Stimulated activated CD4-positive, alpha-beta T cell treated with anti-CD3 and anti-CD28 coated beads, Interleukin-4, amount 100 ng/mL, for 4 hours (primary cell): ENCODE data around the gene SHISAL2B.
"Not testable (repeated sequence)": the region's sequence is repeated elsewhere in the genome, so short reads cannot be mapped to it uniquely, and the experiment has no call there.

Source experiments
- DNase-seq, 2 experiments: peaks; one replicate each; pipeline ENCODE4 v3.0.0-alpha.2; 2020

The SHISAL2B gene

DNA sequence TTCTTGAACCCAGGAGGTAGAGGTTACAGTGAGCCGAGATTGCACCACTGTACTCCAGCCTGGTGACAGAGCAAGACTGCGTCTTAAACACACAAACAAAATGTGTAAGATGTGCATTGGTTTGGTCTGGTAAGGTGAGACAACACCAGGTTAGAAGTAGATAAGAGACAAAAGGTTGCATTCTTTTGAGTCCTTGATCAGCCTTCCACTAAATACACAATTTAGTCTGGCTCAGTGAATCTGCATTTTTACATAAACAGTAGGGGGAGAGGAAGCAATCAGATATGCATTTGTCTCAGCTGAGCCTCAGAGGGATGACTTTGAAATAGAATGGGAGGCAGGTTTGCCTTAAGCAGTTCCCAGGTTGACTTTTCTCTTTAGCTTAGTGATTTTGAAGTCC, 15.8 kb downstream of the SHISAL2B start:
- not testable (repeated sequence) for DNase-seq

DNA sequence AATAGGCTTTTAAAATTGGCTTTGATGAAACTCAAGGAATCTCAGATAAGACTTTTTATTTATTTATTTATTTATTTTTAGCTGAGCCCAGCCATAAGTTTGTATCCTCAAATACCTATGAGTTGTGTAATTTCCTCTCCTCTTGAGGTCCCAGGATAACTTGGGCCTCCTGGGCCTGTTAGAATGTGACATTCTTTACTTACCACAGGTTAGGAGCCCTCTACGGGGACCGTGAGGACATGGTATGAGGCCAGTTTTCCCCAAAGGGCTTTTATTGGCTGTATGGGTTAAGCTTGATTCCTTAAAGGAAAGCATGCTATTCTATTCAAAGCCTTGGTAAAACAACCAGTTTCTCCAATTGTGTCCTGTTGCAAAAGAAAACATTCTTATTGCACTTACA, 16.9 kb downstream of the SHISAL2B start:
- no peak for DNase-seq

DNA sequence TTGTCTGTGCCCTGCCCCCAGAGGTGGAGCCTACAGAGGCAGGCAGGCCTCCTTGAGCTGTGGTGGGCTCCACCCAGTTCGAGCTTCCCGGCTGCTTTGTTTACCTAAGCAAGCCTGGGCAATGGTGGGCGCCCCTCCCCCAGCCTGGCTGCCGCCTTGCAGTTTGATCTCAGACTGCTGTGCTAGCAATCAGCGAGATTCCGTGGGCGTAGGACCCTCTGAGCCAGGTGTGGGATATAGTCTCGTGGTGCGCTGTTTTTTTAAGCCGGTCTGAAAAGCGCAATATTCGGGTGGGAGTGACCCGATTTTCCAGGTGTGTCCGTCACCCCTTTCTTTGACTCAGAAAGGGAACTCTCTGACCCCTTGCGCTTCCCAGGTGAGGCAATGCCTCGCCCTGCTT, 24.2 kb downstream of the SHISAL2B start:
- not testable (repeated sequence) for DNase-seq

GRCh38 chr5:64722588-64722987, 32.3 kb downstream of the SHISAL2B start:
- no peak for DNase-seq

- DNase-seq: no peak
Observed at GRCh38 chr5:64727150-64727549, 36.8 kb downstream of the SHISAL2B start.

DNA sequence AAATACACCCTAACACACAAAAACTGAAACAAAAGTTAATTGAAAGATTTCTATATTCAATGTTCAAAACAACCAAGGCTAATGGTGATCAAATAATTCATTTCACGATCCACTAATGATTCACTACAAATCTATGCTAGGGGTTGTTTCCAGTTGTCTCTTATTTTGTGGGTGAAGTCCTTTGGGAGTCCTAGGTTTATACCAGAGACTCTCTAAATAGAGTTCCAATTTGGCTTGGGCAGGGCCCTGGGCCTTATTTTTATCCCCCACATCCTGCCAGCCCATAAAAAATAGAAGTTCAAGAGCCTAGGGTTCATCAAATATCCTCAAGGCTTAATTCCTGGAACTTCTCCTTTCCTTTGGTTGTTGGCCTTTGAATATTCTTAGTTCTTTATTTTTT, 52.1 kb downstream of the SHISAL2B start:
- DNase-seq: no peak

GRCh38 chr5:64742821-64743220, 52.5 kb downstream of the SHISAL2B start:
- DNase-seq: no peak

- DNase-seq: no peak
Observed at GRCh38 chr5:64744914-64745313, 54.6 kb downstream of the SHISAL2B start.

GRCh38 chr5:64746446-64746845, 56.1 kb downstream of the SHISAL2B start:
- DNase-seq: no peak

DNA sequence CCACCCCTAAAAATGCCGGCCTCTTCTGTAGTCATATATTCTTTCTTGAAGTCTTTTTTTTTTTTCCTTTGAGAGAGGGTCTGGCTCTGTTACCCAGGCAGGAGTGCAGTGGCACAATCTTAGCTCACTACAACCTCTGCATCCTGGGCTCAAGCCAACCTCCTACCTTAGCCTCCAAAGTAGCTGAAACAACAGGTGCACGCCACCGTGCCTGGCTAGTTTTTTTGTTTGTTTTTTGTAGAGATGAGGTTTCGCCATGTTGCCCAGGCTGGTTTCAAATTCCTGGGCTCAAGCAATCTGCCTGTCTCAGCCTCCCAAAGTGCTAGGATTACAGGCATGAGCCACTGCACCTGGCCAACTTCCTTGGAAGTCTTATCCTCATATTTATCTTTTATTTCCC, 59.1 kb downstream of the SHISAL2B start:
- no peak for DNase-seq

- no peak for DNase-seq
Observed at GRCh38 chr5:64754066-64754465, 63.8 kb downstream of the SHISAL2B start.

- no peak for DNase-seq
Observed at GRCh38 chr5:64758901-64759300, 68.6 kb downstream of the SHISAL2B start.

DNA sequence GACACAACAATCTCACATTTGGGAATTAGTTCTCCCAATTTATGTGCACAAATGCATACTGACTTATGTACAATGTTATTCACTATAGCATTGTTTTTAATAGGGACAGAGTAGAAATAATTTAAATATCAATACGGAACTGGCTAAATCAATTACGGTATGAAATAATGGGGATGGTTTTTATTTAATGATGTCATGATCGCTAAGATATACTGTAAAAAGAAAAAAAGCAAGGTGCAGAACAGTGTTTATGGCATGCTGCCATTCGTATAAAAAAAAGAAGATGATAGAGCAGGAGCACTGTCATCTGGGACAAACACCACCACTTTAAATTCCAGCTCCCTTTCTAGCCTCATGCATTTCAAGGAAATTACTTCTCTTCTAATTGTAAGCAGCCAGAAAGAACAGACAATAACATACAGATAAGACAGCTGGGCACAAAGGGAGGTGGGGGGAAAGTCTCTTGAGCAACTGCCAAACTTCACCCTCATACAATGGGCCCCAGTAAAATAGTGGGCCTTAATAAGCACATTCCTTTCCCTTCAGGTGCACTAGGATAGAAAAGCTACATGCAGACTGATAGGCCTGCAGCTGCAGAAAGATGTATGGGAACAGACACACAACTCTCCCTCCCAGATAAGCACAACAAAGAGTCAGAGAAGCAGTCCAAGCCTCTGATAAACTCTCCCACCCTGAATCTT, 69.8 kb downstream of the SHISAL2B start:
- no peak for DNase-seq

GRCh38 chr5:64763948-64764503, 73.7 kb downstream of the SHISAL2B start:
- DNase-seq: no peak

GRCh38 chr5:64765804-64766504, 75.7 kb downstream of the SHISAL2B start:
- DNase-seq: no peak

DNA sequence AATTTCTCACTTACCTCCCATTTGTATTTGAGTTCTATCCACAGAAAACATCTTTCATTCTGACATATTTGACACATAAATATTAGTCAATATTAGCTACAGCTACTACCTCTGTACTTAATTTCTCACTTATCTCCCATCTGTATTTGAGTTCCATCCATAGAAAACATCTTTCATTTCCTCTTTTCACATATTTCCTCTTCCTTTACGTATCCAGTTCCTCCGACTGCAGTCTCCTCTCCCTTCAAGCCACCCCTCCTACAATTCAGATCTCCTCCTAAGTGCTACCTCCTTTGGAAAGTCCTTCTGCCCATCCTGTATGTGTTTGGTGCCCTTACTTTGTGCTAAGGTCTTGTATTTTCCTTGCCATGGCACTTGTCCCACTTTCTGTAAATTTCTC, 76.6 kb downstream of the SHISAL2B start:
- no peak for DNase-seq
